GM21526 (cell line): ENCODE results near the gene CREB3L2.
"Not testable (repeated sequence)": the region's sequence is repeated elsewhere in the genome, so short reads cannot be mapped to it uniquely, and the experiment has no call there.

Experiments used
- ATAC-seq: cut with Tn5 transposase; IDR thresholded peaks from one replicate; pipeline ENCODE4 v1.9.1; 2021; ENCODE audit warnings: moderate library complexity; ENCODE audit not compliant: unreplicated experiment, low FRiP score

CREB3L2 gene

DNA sequence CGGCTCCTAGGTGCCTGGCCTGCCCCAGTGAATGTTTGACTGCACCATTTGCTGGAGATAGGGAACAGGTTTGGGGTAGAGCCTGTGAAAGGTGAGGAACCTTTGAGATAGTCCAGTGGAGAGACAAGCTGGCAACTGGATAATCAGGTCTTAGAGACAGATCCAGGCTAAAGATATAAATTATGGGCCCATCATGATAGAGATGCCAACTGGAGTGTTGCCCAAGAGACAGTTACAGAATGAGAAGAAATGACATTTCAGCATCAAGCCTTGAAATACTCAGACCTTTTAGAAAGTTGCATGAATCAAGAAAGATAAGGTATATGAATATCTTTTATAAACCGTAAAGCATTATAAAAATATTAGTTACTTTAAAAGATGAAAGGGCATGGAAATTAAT is 27.1 kb downstream of the CREB3L2 start:
- no peak for ATAC-seq

DNA sequence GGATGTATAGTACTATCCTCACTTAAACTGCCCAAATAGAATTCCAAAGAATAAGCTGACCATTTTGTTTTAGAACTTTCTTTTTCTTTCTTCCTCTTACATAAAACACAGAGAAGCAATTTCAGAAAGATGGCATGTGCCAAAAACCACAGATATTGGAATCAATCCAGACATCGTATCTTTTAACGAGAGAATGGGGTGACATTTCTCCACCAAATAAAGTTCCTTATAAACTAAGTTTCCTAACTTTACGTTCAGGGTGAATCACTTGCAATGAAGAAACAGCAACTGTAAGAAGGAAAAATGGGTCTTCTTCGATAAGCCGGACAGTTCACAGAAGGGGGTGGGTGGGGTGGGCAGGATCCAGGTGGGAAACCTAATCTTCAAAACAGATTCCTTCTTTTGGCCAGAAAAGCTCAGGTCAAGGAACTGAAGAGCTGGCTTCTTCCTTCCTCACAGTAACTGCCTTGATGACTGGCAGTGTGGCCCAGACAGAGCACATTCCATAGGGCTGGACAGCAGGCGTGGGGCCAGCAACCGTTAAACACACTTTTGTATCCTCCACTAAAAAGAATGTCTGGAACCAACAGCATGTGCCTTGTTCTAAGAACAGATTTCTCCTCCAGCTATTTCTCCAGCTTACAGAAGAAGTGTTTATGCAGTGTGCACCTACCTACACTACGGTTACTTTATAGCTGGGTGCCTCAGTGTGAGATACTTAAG is 31.5 kb downstream of the CREB3L2 start:
- no peak for ATAC-seq

DNA sequence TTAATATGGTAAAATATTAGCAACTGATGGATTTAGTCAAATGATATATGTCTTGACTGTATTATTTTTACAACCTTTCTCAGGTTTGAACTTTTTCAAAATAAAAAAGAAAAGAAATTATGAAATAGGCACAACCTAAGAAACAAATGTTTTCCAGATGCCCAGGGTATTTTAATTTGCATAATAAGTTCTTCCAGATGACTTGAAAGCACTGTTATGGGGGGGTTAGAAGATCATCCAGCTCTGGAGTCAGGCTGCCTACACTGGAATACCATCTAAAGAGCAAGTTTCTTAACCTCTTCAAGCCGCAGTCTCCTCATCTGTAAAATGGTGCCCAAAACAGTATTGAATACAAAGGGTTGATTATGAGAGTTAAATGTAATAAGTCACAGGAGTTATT is 32.1 kb downstream of the CREB3L2 start:
- no peak for ATAC-seq

DNA sequence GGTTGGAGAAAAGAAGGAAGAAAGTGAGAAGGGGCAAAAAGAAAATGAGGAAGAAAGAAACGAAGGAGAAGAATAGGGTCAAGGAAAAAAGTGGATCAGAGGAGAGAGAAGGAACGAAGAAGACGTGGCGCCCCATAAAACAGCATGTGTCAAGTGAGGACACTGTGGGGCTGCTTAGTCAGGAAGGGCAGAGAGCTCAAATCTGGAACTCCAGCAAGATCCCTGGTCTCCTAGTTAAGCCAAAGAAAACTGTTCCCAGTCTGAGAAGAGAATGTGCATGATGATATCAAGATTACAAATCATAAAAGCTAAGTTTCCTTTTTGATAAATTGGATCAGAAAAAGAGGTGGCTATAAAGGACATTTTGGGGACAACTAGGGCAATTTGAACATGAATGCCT is 33.0 kb downstream of the CREB3L2 start:
- ATAC-seq, result no peak

DNA sequence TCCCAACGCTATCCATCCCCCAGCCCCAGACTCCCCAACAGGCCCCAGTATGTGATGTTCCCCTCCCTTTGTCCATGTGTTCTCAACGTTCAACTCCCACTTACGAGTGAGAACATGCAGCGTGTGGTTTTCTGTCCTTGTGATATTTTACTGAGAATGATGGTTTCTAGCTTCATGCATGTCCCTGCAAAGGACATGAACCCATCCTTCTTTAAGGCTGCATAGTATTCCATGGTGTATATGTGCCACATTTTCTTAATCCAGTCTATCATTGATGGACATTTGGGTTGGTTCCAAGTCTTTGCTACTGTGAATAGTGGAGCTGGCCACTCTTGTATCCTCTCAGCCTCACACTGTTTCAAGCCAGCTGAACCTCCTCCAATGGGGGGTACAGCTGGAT is 33.5 kb downstream of the CREB3L2 start:
- ATAC-seq, result not testable (repeated sequence)

DNA sequence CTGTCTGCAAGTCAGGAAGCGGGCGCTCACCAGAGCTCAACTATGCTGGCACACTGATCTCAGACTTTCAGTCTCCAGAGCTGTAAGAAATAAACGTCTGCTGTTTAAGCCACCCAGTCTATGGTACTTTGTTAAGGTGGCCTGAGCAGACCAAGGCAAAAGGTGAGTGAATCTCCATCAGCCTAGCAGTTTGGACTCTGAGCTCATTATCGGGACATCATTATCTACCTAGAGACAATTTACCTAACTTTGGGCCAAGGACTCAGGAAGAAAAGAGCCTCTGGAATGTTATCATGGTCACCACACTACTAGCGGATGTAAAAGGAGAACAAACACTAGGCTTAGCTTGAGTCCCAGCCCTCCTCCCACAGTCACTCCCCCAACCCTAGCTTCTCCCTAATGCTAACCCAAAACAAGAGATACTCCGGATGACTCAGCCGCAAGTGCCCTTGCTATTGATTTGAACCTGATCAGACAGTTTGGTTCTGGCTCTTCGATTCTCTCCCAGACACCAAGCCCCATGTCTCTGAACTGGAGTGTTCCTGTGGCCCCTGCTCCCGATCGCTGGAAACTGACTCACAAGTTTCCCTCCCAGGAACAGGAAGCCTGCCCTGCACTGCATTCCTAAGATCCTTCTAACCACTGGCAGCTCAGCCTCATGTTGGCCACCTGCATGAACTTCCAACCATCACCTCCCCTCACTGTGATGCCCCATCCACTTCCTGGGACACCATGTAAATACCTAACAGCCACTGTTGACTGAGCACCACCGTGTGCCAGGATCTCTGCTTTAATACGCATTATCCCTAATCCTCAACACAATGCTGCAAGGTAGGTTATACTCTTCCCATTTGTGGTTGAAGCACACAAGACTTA is 34.5 kb downstream of the CREB3L2 start:
- no peak for ATAC-seq

DNA sequence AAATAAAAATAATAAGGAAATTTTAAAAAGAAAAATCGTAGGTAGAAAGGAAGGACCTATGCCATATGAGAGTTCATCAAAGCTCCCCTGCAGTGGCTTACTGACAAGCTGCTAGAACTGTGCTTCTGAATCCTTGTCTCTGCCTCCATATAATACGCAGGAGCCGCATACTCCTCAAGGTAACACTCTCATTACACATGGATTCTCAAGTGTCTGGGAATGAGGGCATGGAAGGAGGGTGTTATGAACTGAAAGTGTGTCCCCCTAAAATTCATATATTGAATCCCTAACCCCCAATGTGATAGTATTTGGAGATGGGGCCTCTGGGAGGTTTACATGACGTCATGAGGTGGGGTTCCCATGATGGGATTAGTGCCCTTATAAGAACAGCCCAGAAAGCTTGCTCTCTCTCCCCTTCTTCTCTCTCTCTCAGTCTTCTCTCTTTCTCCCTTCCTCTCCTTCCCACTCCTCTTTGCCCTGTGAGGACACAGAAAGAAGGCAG is 35.2 kb downstream of the CREB3L2 start:
- no peak for ATAC-seq

DNA sequence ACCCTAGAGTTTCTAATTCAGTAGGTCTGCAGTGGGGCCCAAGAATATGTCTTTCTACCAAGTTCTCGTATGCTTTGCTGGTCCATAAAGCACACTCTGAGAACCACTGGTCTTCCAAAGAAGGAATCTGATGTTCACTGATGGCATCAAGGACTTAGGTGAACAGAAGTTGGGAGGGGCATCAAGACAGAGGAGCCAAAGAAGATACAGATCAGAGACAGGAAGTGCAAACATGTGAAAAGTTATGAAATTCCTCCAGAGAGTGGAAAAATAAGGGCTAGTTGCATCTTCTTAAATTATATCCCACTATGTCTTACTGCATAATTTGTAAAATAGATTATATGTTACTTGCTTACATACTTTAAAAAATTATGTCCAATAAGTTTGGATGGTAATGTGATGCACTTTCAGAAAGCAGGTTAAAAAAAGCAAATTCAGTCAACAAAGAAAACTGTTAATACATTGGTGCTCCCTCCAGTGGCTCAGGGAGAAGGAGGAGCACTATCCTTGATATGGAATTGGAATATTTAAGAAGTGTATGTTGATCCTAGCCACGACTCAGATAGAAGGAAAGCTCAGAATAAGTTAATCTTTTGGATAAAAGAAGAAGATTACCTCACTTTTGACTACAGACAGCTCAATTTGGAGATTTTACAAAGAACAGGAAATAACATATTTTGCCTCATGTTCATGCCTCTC is 35.8 kb downstream of the CREB3L2 start:
- no peak for ATAC-seq

DNA sequence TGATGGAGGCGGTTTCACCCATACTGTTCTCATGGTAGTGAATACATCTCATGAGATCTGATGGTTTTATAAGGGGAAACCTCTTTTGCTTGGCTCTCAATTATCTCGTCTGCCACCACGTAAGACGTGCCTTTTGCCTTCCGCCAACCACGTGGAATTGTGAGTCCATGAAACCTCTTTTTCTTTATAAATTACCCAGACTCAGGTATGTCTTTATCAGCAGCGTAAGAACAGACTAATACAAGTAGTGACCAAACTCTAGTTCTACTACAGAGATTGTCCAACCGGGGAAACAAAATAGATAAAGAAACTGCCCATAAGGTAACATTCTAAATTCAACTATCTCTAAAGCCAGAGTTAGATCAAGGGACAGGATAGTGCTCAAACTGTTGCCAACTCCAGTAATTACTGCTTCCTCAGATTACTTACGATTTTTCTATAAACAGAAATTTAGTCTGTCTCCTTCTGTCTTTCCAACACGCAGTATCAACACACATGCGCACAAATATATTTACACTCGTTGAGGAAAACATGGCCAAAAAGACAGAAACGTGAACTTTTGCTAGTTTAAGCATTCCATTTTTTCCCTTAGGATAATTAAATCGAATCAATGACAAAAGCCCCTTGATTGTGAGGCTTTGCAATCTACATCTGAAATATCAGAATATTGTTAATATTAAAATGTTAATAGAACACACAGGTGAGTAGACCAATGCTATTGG is 36.9 kb downstream of the CREB3L2 start:
- ATAC-seq, result no peak

DNA sequence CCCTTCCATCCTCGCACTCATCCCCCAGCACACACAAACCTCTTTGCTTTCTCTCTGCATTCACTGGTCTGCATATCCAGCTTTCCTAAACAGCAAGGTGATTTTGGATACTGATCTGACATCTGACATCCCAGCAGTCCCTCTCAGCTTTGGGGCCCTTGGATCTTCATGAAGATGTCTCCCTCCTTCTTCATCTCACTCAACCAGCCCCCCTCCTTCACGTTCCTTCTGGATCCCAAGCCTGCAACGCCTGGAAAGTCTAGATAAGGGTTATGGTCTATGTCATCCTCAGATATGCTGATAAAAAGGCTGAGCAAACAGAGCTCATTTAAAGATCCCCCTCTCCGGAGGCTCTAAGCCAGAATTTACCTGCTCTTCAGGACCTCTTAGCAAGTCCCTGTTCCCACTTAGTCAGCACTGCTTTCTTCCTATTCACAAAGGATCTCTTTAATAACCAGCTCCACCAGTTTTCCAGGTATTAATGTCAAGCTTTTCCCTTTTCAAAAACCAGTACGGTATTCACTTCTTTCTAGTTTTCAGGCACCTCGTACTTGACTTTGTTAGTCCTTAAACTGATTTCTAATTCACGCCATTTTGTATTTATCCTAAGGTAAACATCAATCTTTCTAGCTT is 38.9 kb downstream of the CREB3L2 start:
- no peak for ATAC-seq

DNA sequence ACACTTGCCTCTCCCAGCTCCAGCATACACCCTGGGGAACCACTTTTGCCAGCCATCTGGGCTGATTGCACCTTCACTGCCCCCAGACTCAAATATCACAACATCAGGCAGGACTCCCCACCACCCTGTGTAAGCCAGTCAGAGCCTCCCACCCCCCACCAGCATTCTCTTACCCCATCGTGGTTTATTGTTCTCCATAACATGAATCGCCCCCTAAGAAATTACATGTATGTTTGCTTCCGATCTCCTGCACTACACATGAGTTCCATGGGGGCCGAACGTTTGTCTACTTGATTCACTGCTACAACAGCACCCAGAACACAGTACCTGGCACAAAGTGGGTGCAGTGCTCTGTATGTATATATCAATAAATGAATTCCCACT is 39.4 kb downstream of the CREB3L2 start:
- no peak for ATAC-seq

DNA sequence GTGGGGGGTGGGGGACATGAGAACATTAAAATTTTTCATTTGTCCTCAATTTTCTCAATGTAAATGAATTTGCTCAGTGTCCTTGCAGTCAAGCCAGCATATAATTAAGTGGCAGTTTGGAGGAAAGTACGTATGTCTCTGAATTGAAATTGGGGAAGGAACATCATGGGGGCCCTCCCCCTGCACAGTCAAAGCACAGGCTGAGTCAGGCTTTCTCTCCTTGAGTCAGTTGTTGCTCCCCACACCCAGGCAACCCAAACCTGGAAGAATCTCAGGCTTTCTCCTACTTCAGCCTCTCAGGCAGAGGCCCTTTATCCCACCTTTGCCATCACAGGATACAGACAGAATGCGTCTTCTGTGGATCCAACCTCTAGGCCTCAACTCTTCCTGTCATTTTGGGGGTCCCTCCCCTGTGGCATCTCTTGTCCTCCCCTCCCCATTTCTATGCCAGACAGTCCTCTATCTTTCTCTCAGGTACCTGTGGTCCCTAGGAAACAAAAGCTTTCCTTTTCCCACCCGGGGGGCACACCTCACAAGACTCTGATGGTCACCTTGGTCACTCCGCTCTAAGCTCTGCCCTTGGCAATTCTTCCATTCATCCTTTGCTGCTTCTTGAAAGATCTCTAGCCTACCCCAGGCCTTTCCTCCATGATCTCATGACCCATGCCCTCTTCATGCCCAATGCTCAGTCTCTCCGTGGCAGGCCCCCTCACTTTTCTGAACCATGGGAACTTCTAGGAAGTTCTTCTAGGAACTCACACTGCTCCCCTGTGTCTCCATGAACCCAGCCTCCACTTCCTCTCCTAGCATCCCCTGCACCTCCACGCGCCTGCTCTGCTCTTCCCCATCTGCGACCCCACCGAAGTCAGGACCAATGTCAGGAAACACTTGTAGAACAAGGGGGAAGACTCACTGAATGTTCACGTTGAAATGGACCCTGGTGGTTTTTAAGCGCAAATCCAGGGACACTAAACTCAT is 40.4 kb downstream of the CREB3L2 start:
- ATAC-seq, result peak; percentile 56

DNA sequence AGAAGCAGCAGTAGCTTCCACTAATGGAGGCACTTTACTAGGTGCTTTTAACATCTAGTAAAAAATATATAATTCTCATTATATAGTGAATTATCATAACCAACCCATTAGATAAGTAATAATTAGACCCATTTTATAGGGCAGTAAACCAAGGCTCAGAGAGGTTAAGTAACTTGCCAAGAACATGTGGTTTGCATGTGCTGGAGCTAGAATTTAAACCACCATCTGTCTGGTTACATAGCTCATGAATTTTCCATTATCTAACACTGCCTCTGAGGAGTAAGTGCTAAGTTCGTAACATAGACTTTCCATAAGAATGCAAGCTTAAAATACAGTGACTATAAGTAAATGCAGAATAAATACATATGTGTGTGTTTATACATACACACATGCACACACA is 41.9 kb downstream of the CREB3L2 start:
- no peak for ATAC-seq

DNA sequence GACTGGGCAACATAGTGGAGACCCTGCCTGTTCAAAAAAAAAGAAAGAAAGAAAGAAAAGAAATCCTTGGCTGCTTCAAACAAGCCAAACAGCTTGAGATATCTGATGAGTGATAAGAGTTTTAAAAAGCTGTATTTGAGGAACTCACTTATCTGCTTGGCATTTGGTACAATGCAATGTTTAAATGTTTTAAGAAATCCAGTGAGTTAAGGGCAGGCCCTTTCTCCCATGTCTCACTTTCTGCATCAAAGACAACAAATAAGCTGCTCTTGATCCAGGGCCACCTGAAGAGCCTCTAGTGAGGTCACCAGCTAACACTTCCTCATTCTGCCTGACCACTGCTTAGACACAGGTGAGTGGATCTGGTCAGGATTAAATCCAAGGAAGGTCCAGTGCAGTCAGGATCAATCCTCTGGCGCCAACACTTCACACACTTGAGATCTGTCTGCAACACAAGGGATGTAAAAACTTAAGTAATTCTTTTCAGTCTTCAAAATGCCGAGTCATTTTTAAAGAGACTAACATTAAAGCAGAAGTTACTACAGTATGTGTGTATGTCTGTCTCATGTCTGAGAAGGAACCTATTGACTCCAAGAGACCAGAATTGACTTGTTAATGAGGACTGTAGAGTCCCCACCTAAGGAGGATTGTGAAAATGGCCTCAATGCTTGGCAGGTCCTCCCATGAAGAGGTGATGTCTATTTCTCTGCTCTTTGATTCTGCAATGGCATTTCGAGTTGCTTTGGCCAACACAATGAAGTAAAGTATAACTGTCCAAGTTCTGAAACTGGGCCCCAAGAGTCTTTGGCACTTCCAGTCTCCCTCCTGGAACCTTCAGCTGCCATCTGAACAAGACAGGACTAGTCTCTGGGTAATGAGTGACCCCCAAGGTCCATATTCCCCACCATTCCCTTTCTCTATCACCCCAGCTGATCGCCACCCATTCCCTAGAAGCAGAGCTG is 43.1 kb downstream of the CREB3L2 start:
- ATAC-seq, result no peak

DNA sequence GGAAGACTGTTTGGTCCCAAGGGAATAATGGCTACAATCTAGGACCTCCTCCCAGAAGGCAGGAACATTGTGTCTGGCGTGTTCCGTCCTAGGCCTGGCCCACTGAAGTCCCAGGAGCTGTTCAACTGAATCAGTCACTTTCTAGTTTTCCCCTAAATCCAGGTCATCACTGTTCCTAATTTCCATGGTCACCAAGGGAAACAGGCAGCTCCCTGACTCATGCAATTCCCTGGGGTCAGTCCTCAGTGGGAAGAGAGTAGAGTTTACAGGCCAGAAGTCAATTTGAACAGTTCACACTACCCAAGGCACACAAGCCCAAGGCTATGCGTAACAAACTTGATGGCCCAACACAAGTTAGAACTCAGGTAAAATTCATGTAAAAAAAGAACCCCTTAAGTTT is 44.0 kb downstream of the CREB3L2 start:
- no peak for ATAC-seq

DNA sequence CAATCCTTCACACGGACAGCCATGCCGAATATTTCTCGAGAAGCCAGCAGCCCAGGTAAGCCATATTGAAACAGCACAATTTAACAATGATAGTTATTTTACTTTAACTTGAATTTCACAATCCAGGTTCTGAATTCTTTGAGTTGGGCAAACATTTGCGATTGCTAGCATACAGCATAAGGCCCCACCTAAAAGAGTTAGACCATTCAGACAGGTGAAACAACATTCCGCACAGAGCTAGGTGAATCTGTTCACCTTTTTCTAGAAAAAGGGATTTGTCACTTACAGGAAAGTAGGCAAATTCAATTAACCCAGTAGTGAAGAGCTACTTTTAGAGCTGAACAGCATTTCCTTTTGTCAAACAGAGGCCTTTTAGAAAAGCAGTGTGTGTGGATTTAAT is 45.3 kb downstream of the CREB3L2 start:
- no peak for ATAC-seq

DNA sequence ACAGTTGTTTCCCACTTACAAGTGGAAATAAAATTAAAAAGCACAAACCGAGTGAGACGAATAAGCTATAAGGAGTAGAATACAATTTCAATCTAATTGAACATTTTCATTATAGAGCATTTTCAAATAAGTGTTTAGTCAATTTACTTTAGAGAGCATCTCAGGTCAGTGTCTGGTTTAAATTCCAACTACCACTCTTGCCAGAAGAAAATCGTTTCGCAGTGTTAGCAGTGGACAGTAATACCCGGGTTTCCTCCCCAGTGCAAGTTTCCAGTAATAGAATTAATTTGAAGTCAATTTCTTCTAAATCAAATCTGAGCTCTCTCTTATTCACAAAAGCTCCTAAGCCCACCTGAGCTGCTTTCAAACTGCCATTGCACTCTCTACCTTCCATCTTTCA is 45.7 kb downstream of the CREB3L2 start:
- ATAC-seq, result no peak

DNA sequence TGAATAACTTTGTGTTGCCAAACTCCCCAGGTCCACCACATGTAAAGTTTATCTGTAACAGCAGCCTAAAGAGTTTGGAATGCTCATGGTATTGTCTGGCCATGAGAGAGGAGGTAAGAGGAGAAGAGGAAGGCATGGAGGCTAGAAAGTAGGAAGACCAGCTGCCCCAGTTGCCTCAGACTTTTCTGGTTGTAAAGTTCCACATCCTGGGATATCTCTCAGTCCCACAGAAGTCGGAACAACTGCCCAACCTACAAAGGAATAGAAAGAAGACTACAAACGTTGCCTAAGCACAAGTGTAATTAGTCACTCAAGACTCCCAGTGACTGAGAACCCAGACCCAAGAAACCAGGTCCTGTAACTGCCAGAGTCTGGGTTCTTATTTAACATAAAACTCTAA is 47.3 kb downstream of the CREB3L2 start:
- no peak for ATAC-seq
